ENCODE results near the gene STAT5B. TPM values are rescaled to one million over a fixed set of nuclear protein-coding genes. Genes with fewer than 3 reads are reported as not detected.

Gene STAT5B
- polyA plus RNA-seq, 3 donors = 28.5 to 103 (median 47.9) TPM

- no peaks in the 10 kb centered on the region for H3K9me3 ChIP-seq (replicated peaks in 1 of 2; ENCODE audit: control insufficient read depth in 1 of 2, insufficient read depth in 1 of 2, low read length in 2 of 2)
- no peak overlapping the region for H2AFZ ChIP-seq (ENCODE audit: insufficient read depth, low read depth, low read length, poor library complexity, severe bottlenecking)
- no peaks in the 10 kb centered on the region for H3K79me2 ChIP-seq (ENCODE audit: insufficient read depth, low read length)
- peaks cover 33 to 43% of the 10 kb centered on the region in 2 donors for H3K4me1 ChIP-seq (ENCODE audit: control insufficient read depth in 1 of 2, insufficient read depth in 2 of 2, low read length in 2 of 2)
- Mint-ChIP-seq H3K36me3 (no peaks in the 10 kb centered on the region), H3K27me3 (ENCODE audit: low read depth in 3 of 3) (peaks cover 1 to 5% (median 2%) of the 10 kb centered on the region in 3 donors), H3K4me3 (no peak overlapping the region), H3K27ac (peak overlapping the region in 5 of 7 donors; percentile 45 to 89 (median 66)), H3K9me3 (peaks cover 0 to 2% (median 0%) of the 10 kb centered on the region in 7 donors), H3K4me1 (peaks cover 35% of the 10 kb centered on the region)
- peak; percentile 42 for TF ChIP-seq CTCF (IDR thresholded peaks at IDR 0.05)
- 67% methylated on average over 8 of the region's 8 CpGs for WGBS (ENCODE audit: insufficient coverage)
- H3K27me3 ChIP-seq (ENCODE audit: control insufficient read depth in 2 of 2, insufficient read depth in 2 of 2, low read length in 2 of 2) = no peaks in the 10 kb centered on the region
- DNase-seq = peak in 1 of 3 donors; percentile 25
- H3K4me3 ChIP-seq (replicated peaks in 1 of 3; ENCODE audit: low read depth in 2 of 3, low read length in 3 of 3) = no peak overlapping the region
- H4K20me1 ChIP-seq (ENCODE audit: insufficient read depth, low read length) = no peaks in the 10 kb centered on the region
- H3K36me3 ChIP-seq (replicated peaks in 1 of 2; ENCODE audit: control insufficient read depth in 1 of 2, insufficient read depth in 2 of 2, low read length in 2 of 2) = no peaks in the 10 kb centered on the region
- no peak overlapping the region for H3K9ac ChIP-seq (ENCODE audit: insufficient read depth, low read length, poor library complexity, severe bottlenecking)
- intact Hi-C loops (cut with micrococcal nuclease) = no loop called here
- no peak overlapping the region for H3K27ac ChIP-seq (ENCODE audit: low read depth in 1 of 2, low read length in 2 of 2)
- H3K4me2 ChIP-seq (replicated peaks; ENCODE audit: extremely low read depth, low read length, poor library complexity, severe bottlenecking) = no peak overlapping the region
These were observed 113.1 kb downstream of the STAT5B start for GRCh38 chr17:42163113-42163512.

GRCh38 chr17:42160531-42160910 lies 115.7 kb downstream of the STAT5B start:
- no peak overlapping the region for H3K27ac ChIP-seq (ENCODE audit: low read depth in 1 of 2, low read length in 2 of 2)
- no peaks in the 10 kb centered on the region for H3K36me3 Mint-ChIP-seq
- no peak overlapping the region for H3K9ac ChIP-seq (ENCODE audit: insufficient read depth, low read length, poor library complexity, severe bottlenecking)
- peak overlapping the region in 1 of 7 donors; percentile 18 for H3K27ac Mint-ChIP-seq
- intact Hi-C loops (cut with micrococcal nuclease) = no loop called here
- H4K20me1 ChIP-seq (ENCODE audit: insufficient read depth, low read length) = no peaks in the 10 kb centered on the region
- no peaks in the 10 kb centered on the region for H3K36me3 ChIP-seq (replicated peaks in 1 of 2; ENCODE audit: control insufficient read depth in 1 of 2, insufficient read depth in 2 of 2, low read length in 2 of 2)
- H3K4me3 Mint-ChIP-seq = no peak overlapping the region
- peaks cover 27% of the 10 kb centered on the region for H3K4me1 Mint-ChIP-seq
- DNase-seq = no peak
- no peak overlapping the region for H2AFZ ChIP-seq (ENCODE audit: insufficient read depth, low read depth, low read length, poor library complexity, severe bottlenecking)
- no peaks in the 10 kb centered on the region for H3K9me3 ChIP-seq (replicated peaks in 1 of 2; ENCODE audit: control insufficient read depth in 1 of 2, insufficient read depth in 1 of 2, low read length in 2 of 2)
- H3K4me3 ChIP-seq (replicated peaks in 1 of 3; ENCODE audit: low read depth in 2 of 3, low read length in 3 of 3) = no peak overlapping the region
- H3K79me2 ChIP-seq (ENCODE audit: insufficient read depth, low read length) = no peaks in the 10 kb centered on the region
- H3K4me2 ChIP-seq (replicated peaks; ENCODE audit: extremely low read depth, low read length, poor library complexity, severe bottlenecking) = no peak overlapping the region
- TF ChIP-seq CTCF (IDR thresholded peaks at IDR 0.05) = no peak
- peaks cover 20 to 30% of the 10 kb centered on the region in 2 donors for H3K4me1 ChIP-seq (ENCODE audit: control insufficient read depth in 1 of 2, insufficient read depth in 2 of 2, low read length in 2 of 2)
- peaks cover 0 to 2% (median 0%) of the 10 kb centered on the region in 7 donors for H3K9me3 Mint-ChIP-seq
- WGBS (ENCODE audit: insufficient coverage) = 98% methylated on average over 5 of the region's 7 CpGs
- H3K27me3 Mint-ChIP-seq (ENCODE audit: low read depth in 3 of 3) = peaks cover under 1 to 3% (median 1%) of the 10 kb centered on the region in 3 donors
- no peaks in the 10 kb centered on the region for H3K27me3 ChIP-seq (ENCODE audit: control insufficient read depth in 2 of 2, insufficient read depth in 2 of 2, low read length in 2 of 2)
